NCI-H1694 treated with DMSO at 0.1 percent for 48 hours (cell line): ENCODE results near the gene RNF126.
A peak's percentile ranks its signal among the peaks of the same experiment; 100 is the strongest.
"Not testable (repeated sequence)": the region's sequence is repeated elsewhere in the genome, so short reads cannot be mapped to it uniquely, and the experiment has no call there.

ENCODE experiments used
- DNase-seq: peaks from one replicate; lab custom pipeline; 2025; lab: John Stamatoyannopoulos, UW

Gene RNF126

GRCh38 chr19:685454-685931 is 22.5 kb upstream of the RNF126 start:
- no peak for DNase-seq

GRCh38 chr19:682678-683320 is 19.8 kb upstream of the RNF126 start:
- no peak for DNase-seq

GRCh38 chr19:681029-682019 is 18.3 kb upstream of the RNF126 start:
- no peak for DNase-seq

- peak; percentile 90 for DNase-seq
These were observed 17.4 kb upstream of the RNF126 start for GRCh38 chr19:680287-681028.

- DNase-seq: no peak
These were observed 16.6 kb upstream of the RNF126 start for GRCh38 chr19:679418-680286.

GRCh38 chr19:678791-679388 is 15.9 kb upstream of the RNF126 start:
- no peak for DNase-seq

GRCh38 chr19:677601-678436 is 14.8 kb upstream of the RNF126 start:
- no peak for DNase-seq

- no peak for DNase-seq
These were observed 14.2 kb upstream of the RNF126 start for GRCh38 chr19:677201-677600.

- no peak for DNase-seq
These were observed 13.5 kb upstream of the RNF126 start, which contains the start of gene FSTL3 for GRCh38 chr19:676339-677105. Gene FSTL3, plus strand, starts transcription at chr19:676392. Its CDS starts 32 bp downstream, at chr19:676424.

- DNase-seq: no peak
These were observed 13.0 kb upstream of the RNF126 start for GRCh38 chr19:676007-676338.

- DNase-seq: no peak
These were observed 11.5 kb upstream of the RNF126 start for GRCh38 chr19:674282-675151.

- no peak for DNase-seq
These were observed 7.6 kb upstream of the RNF126 start for GRCh38 chr19:670609-671075.

- DNase-seq: not testable (repeated sequence)
These were observed 5.8 kb upstream of the RNF126 start for GRCh38 chr19:668675-669434.

GRCh38 chr19:666985-667573 is 4.1 kb upstream of the RNF126 start:
- not testable (repeated sequence) for DNase-seq

GRCh38 chr19:664913-665443 is 2.0 kb upstream of the RNF126 start:
- DNase-seq: peak; percentile 57

- DNase-seq: no peak
These were observed 686 bp upstream of the RNF126 start for GRCh38 chr19:663682-664117.
